HUDEP-2 (cell line): ENCODE measurements around the gene TEX51.

Source experiments
- DNase-seq, 76 experiments: peaks; one replicate each; lab custom pipeline; 2025; ENCODE audit not compliant: unreplicated experiment in 76 of 76; lab: John Stamatoyannopoulos, UW

TEX51 gene

GRCh38 chr2:126946318-126947102 lies 47.8 kb downstream of the TEX51 start:
- DNase-seq, result no peak

- DNase-seq, result no peak
Measured at GRCh38 chr2:126947103-126947429, 48.4 kb downstream of the TEX51 start.

- no peak for DNase-seq
Measured at GRCh38 chr2:126949775-126950174, 51.1 kb downstream of the TEX51 start.

GRCh38 chr2:126950504-126950903 lies 51.8 kb downstream of the TEX51 start:
- DNase-seq, result no peak
